Loucy (cell line): Measurements from ENCODE around the gene TMEM33.

Experiments used
- H2AFZ ChIP-seq: fragments of 200-600 bp; sonication (generic); 2 replicates; pipeline ENCODE4 v1.6.0; 2016; ENCODE audit warnings: antibody characterized with exemption, mild to moderate bottlenecking, low read length, moderate library complexity
- H3F3A ChIP-seq: fragments of 200-600 bp; 2 replicates; pipeline ENCODE4 v1.6.0; 2016; ENCODE audit warnings: antibody characterized with exemption, low read depth, mild to moderate bottlenecking
- H3K27me3 ChIP-seq: fragments of 200-600 bp; sonication (generic); 2 replicates; pipeline ENCODE4 v1.6.1; 2014; ENCODE audit warnings: low read length, mild to moderate bottlenecking; ENCODE audit not compliant: insufficient read depth, poor library complexity, severe bottlenecking
- H3K36me3 ChIP-seq: fragments of 200-600 bp; sonication (generic); 2 replicates; pipeline ENCODE4 v1.6.1; 2016; ENCODE audit warnings: low read length; ENCODE audit not compliant: insufficient read depth
- H3K4me1 ChIP-seq: fragments of 200-600 bp; sonication (generic); 2 replicates; pipeline ENCODE4 v1.5.1; 2014; ENCODE audit warnings: low read length, mild to moderate bottlenecking; ENCODE audit not compliant: insufficient read depth, poor library complexity, severe bottlenecking
- H3K4me2 ChIP-seq: fragments of 200-600 bp; sonication (generic); 2 replicates; pipeline ENCODE4 v1.6.0; 2014; ENCODE audit warnings: antibody characterized with exemption, low read length, low read depth, mild to moderate bottlenecking; ENCODE audit not compliant: poor library complexity, severe bottlenecking
- H3K4me3 ChIP-seq: fragments of 200-600 bp; sonication (generic); 2 replicates; pipeline ENCODE4 v1.5.1; 2014; ENCODE audit warnings: low read length, mild to moderate bottlenecking, mixed read lengths; ENCODE audit not compliant: poor library complexity, severe bottlenecking
- H3K79me2 ChIP-seq: fragments of 200-600 bp; sonication (generic); 2 replicates; pipeline ENCODE4 v1.6.1; 2014; ENCODE audit warnings: low read length; ENCODE audit not compliant: insufficient read depth
- H3K9ac ChIP-seq: fragments of 200-600 bp; sonication (generic); 2 replicates; pipeline ENCODE4 v1.6.0; 2014; ENCODE audit warnings: mild to moderate bottlenecking, low read depth, low read length, moderate library complexity; ENCODE audit not compliant: poor library complexity, severe bottlenecking
- H3K9me2 ChIP-seq: fragments of 200-600 bp; sonication (generic); replicated peaks from 2 replicates; pipeline ENCODE4 v1.6.1; 2016; ENCODE audit warnings: low read depth, low read length, mixed read lengths
- H3K9me3 ChIP-seq: fragments of 200-600 bp; sonication (generic); 2 replicates; pipeline ENCODE4 v1.6.1; 2014; ENCODE audit warnings: mild to moderate bottlenecking, antibody characterized with exemption, low read length, low read depth; ENCODE audit not compliant: insufficient read depth
- H4K20me1 ChIP-seq: fragments of 200-600 bp; sonication (generic); 2 replicates; pipeline ENCODE4 v1.6.0; 2014; ENCODE audit warnings: antibody characterized with exemption, low read length, mild to moderate bottlenecking; ENCODE audit not compliant: insufficient read depth, poor library complexity, severe bottlenecking
- EZH2phosphoT487 ChIP-seq: fragments of 200-600 bp; IDR thresholded peaks from 2 replicates; pipeline ENCODE4 v1.6.1; 2018; ENCODE audit warnings: antibody characterized with exemption, mild to moderate bottlenecking, moderate library complexity, borderline replicate concordance
- TF ChIP-seq, protein P1 (sequence below): fragments of 200-600 bp; sonication (generic); conservative IDR thresholded peaks from 2 replicates; pipeline ENCODE4 v1.5.1; 2014; ENCODE audit warnings: mild to moderate bottlenecking, antibody characterized with exemption, low read length

Gene TMEM33

DNA sequence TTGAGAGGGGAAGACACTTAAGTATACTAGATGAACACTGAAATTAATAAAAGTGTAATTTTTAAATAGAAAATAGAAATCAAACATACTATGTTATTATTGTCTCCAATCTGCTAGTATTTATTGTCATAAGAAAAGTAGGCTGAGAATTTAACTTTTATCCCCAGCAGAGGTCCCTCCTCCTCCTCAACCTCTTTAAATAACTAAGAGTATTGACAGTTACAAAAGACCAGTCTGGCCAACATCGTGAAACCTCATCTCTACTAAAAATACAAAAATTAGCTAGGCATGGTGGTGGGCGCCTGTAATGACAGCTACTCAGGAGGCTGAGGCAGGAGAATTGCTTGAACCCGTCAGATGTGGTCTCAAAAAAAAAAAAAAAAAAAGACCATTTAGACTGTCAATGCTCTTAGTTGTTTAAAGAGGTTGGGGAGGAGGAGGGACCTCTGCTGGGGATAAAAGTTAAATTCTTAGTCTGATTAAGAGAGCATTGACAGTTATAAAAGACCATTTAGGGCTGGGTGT lies 59.3 kb downstream of the TMEM33 start:
- peaks cover 33% of the 10 kb centered on the region for H3K79me2 ChIP-seq
- H3K36me3 ChIP-seq = no peaks in the 10 kb centered on the region
- H3K9ac ChIP-seq = no peak overlapping the region
- no peaks in the 10 kb centered on the region for H3K9me2 ChIP-seq
- H2AFZ ChIP-seq = no peak overlapping the region
- no peak overlapping the region for H3K4me3 ChIP-seq
- no peaks in the 10 kb centered on the region for H3K27me3 ChIP-seq
- peak overlapping the region; percentile 23 for H3K4me2 ChIP-seq
- no peaks in the 10 kb centered on the region for H3K9me3 ChIP-seq
- TF ChIP-seq, protein P1, sequence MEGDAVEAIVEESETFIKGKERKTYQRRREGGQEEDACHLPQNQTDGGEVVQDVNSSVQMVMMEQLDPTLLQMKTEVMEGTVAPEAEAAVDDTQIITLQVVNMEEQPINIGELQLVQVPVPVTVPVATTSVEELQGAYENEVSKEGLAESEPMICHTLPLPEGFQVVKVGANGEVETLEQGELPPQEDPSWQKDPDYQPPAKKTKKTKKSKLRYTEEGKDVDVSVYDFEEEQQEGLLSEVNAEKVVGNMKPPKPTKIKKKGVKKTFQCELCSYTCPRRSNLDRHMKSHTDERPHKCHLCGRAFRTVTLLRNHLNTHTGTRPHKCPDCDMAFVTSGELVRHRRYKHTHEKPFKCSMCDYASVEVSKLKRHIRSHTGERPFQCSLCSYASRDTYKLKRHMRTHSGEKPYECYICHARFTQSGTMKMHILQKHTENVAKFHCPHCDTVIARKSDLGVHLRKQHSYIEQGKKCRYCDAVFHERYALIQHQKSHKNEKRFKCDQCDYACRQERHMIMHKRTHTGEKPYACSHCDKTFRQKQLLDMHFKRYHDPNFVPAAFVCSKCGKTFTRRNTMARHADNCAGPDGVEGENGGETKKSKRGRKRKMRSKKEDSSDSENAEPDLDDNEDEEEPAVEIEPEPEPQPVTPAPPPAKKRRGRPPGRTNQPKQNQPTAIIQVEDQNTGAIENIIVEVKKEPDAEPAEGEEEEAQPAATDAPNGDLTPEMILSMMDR = peak; percentile 34; the same call in 1 of the 2 replicates
- TF ChIP-seq EZH2phosphoT487 = no peak
- no peaks in the 10 kb centered on the region for H3F3A ChIP-seq
- H3K4me1 ChIP-seq = peaks cover 27% of the 10 kb centered on the region
- peaks cover 11% of the 10 kb centered on the region for H4K20me1 ChIP-seq

GRCh38 chr4:41998019-41998418 lies 62.8 kb downstream of the TMEM33 start:
- TF ChIP-seq EZH2phosphoT487 = no peak
- TF ChIP-seq, protein P1 = no peak
- Histone ChIP-seq H3K4me3 (no peak overlapping the region), H3F3A (no peaks in the 10 kb centered on the region), H3K27me3 (no peaks in the 10 kb centered on the region), H3K36me3 (no peaks in the 10 kb centered on the region), H3K4me2 (no peak overlapping the region), H2AFZ (no peak overlapping the region), H3K79me2 (peaks cover 4% of the 10 kb centered on the region; the same call in 1 of the 2 replicates), H3K9me3 (no peaks in the 10 kb centered on the region), H3K9ac (no peak overlapping the region), H3K4me1 (no peaks in the 10 kb centered on the region), H4K20me1 (no peaks in the 10 kb centered on the region), H3K9me2 (no peaks in the 10 kb centered on the region)

GRCh38 chr4:41999321-41999720 lies 64.1 kb downstream of the TMEM33 start:
- Histone ChIP-seq H3K27me3 (no peaks in the 10 kb centered on the region), H3K9me3 (no peaks in the 10 kb centered on the region), H3F3A (no peaks in the 10 kb centered on the region), H3K9ac (no peak overlapping the region), H3K4me1 (no peaks in the 10 kb centered on the region), H3K4me2 (no peak overlapping the region), H3K9me2 (no peaks in the 10 kb centered on the region), H3K36me3 (no peaks in the 10 kb centered on the region), H2AFZ (no peak overlapping the region), H4K20me1 (no peaks in the 10 kb centered on the region), H3K4me3 (no peak overlapping the region), H3K79me2 (no peaks in the 10 kb centered on the region)
- TF ChIP-seq, protein P1 = no peak
- TF ChIP-seq EZH2phosphoT487 = no peak
